ENCODE data around the gene REXO1.

REXO1 gene

DNA sequence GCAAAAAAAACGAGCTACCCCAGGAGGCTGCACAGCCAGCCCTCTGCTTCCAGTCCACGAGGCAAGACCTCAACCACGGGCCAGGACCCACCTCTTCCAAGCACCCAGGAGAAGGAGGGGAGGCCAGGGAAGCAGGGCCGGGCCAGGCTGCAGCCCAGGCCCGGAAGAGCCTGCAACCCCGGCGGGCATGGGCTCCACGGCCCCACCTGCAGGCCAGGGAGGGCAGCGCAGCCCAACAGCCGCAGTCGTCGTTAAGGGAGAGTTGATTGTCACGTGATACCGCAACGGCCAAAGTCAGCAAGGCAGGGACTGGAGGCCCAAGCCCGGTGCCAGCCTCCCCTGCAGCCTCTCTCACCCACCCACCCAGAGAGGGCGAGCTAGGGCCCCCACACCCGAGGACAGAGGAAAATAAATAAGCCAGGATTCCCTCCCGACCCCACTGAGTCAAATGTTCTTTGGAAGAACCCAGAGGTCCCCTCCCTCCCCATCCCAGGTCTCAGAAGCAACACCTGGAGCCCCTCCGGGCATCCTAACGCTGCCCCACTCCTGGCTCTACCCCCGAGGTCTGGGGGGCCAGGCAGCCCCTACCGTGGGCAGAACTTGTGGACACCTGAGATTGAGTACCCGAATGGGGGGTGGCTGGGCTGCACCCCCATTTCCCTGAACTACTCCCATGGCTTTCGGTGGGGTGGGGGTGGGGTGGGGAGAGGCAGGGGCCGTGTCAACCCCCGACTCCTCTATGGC, 5.2 kb upstream of the REXO1 start (continued):
- TF ChIP-seq ZNF596 (tag by site-specific recombination; IDR thresholded peaks at IDR 0.05), result no peak
- no peak; the same call in 1 of the 2 replicates for TF ChIP-seq BCL11B (tag by site-specific recombination; IDR thresholded peaks at IDR 0.05; ENCODE audit: low read depth)
- TF ChIP-seq, protein P1, sequence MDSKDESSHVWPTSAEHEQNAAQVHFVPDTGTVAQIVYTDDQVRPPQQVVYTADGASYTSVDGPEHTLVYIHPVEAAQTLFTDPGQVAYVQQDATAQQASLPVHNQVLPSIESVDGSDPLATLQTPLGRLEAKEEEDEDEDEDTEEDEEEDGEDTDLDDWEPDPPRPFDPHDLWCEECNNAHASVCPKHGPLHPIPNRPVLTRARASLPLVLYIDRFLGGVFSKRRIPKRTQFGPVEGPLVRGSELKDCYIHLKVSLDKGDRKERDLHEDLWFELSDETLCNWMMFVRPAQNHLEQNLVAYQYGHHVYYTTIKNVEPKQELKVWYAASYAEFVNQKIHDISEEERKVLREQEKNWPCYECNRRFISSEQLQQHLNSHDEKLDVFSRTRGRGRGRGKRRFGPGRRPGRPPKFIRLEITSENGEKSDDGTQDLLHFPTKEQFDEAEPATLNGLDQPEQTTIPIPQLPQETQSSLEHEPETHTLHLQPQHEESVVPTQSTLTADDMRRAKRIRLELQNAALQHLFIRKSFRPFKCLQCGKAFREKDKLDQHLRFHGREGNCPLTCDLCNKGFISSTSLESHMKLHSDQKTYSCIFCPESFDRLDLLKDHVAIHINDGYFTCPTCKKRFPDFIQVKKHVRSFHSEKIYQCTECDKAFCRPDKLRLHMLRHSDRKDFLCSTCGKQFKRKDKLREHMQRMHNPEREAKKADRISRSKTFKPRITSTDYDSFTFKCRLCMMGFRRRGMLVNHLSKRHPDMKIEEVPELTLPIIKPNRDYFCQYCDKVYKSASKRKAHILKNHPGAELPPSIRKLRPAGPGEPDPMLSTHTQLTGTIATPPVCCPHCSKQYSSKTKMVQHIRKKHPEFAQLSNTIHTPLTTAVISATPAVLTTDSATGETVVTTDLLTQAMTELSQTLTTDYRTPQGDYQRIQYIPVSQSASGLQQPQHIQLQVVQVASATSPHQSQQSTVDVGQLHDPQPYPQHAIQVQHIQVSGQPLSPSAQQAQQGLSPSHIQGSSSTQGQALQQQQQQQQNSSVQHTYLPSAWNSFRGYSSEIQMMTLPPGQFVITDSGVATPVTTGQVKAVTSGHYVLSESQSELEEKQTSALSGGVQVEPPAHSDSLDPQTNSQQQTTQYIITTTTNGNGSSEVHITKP (tag by site-specific recombination; IDR thresholded peaks at IDR 0.05), result peak; percentile 52
- TF ChIP-seq ZNF549 (tag by site-specific recombination; IDR thresholded peaks at IDR 0.05), result no peak
- TF ChIP-seq ZNF701 (tag by site-specific recombination; IDR thresholded peaks at IDR 0.05), result no peak
- 0 out of 2 replicates have a peak, but pooled peaks have one; percentile 7 for TF ChIP-seq FEZF1 (tag by site-specific recombination; IDR thresholded peaks at IDR 0.05)
- TF ChIP-seq ZNF2 (tag by site-specific recombination; IDR thresholded peaks at IDR 0.05), result 0 out of 2 replicates have a peak, but pooled peaks have one; percentile 38
- TF ChIP-seq ZNF174 (tag by site-specific recombination; IDR thresholded peaks at IDR 0.05), result no peak
- TF ChIP-seq GLIS2 (tag by site-specific recombination; IDR thresholded peaks at IDR 0.05), result no peak
- no peak for TF ChIP-seq ZNF184 (tag by site-specific recombination; IDR thresholded peaks at IDR 0.05)
- TF ChIP-seq, protein P2, sequence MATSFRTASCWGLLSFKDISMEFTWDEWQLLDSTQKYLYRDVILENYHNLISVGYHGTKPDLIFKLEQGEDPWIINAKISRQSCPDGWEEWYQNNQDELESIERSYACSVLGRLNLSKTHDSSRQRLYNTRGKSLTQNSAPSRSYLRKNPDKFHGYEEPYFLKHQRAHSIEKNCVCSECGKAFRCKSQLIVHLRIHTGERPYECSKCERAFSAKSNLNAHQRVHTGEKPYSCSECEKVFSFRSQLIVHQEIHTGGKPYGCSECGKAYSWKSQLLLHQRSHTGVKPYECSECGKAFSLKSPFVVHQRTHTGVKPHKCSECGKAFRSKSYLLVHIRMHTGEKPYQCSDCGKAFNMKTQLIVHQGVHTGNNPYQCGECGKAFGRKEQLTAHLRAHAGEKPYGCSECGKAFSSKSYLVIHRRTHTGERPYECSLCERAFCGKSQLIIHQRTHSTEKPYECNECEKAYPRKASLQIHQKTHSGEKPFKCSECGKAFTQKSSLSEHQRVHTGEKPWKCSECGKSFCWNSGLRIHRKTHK (tag by site-specific recombination; IDR thresholded peaks at IDR 0.05), result no peak
- no peak for TF ChIP-seq ZNF433 (tag by site-specific recombination; IDR thresholded peaks at IDR 0.05; ENCODE audit: low read depth)
- TF ChIP-seq, protein P3, sequence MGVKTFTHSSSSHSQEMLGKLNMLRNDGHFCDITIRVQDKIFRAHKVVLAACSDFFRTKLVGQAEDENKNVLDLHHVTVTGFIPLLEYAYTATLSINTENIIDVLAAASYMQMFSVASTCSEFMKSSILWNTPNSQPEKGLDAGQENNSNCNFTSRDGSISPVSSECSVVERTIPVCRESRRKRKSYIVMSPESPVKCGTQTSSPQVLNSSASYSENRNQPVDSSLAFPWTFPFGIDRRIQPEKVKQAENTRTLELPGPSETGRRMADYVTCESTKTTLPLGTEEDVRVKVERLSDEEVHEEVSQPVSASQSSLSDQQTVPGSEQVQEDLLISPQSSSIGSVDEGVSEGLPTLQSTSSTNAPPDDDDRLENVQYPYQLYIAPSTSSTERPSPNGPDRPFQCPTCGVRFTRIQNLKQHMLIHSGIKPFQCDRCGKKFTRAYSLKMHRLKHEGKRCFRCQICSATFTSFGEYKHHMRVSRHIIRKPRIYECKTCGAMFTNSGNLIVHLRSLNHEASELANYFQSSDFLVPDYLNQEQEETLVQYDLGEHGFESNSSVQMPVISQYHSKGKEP (tag by site-specific recombination; IDR thresholded peaks at IDR 0.05), result peak; percentile 63
- TF ChIP-seq, protein P4, sequence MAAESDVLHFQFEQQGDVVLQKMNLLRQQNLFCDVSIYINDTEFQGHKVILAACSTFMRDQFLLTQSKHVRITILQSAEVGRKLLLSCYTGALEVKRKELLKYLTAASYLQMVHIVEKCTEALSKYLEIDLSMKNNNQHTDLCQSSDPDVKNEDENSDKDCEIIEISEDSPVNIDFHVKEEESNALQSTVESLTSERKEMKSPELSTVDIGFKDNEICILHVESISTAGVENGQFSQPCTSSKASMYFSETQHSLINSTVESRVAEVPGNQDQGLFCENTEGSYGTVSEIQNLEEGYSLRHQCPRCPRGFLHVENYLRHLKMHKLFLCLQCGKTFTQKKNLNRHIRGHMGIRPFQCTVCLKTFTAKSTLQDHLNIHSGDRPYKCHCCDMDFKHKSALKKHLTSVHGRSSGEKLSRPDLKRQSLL (tag by site-specific recombination; IDR thresholded peaks at IDR 0.05), result no peak
- TF ChIP-seq, protein P5, sequence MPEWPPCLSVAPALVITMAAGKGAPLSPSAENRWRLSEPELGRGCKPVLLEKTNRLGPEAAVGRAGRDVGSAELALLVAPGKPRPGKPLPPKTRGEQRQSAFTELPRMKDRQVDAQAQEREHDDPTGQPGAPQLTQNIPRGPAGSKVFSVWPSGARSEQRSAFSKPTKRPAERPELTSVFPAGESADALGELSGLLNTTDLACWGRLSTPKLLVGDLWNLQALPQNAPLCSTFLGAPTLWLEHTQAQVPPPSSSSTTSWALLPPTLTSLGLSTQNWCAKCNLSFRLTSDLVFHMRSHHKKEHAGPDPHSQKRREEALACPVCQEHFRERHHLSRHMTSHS (tag by site-specific recombination; IDR thresholded peaks at IDR 0.05), result no peak
- TF ChIP-seq EGR2 (tag by site-specific recombination; IDR thresholded peaks at IDR 0.05; ENCODE audit: low read depth), result no peak
- TF ChIP-seq ZFHX2 (tag by site-specific recombination; conservative IDR thresholded peaks at IDR 0.05), result peak; percentile 30; the same call in 1 of the 2 replicates
- TF ChIP-seq, protein P6, sequence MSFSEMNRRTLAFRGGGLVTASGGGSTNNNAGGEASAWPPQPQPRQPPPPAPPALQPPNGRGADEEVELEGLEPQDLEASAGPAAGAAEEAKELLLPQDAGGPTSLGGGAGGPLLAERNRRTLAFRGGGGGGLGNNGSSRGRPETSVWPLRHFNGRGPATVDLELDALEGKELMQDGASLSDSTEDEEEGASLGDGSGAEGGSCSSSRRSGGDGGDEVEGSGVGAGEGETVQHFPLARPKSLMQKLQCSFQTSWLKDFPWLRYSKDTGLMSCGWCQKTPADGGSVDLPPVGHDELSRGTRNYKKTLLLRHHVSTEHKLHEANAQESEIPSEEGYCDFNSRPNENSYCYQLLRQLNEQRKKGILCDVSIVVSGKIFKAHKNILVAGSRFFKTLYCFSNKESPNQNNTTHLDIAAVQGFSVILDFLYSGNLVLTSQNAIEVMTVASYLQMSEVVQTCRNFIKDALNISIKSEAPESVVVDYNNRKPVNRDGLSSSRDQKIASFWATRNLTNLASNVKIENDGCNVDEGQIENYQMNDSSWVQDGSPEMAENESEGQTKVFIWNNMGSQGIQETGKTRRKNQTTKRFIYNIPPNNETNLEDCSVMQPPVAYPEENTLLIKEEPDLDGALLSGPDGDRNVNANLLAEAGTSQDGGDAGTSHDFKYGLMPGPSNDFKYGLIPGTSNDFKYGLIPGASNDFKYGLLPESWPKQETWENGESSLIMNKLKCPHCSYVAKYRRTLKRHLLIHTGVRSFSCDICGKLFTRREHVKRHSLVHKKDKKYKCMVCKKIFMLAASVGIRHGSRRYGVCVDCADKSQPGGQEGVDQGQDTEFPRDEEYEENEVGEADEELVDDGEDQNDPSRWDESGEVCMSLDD (tag by site-specific recombination; IDR thresholded peaks at IDR 0.05), result peak; percentile 22; the same call in 1 of the 2 replicates
- no peak for TF ChIP-seq RBAK (tag by site-specific recombination; IDR thresholded peaks at IDR 0.05)
- TF ChIP-seq, protein P7, sequence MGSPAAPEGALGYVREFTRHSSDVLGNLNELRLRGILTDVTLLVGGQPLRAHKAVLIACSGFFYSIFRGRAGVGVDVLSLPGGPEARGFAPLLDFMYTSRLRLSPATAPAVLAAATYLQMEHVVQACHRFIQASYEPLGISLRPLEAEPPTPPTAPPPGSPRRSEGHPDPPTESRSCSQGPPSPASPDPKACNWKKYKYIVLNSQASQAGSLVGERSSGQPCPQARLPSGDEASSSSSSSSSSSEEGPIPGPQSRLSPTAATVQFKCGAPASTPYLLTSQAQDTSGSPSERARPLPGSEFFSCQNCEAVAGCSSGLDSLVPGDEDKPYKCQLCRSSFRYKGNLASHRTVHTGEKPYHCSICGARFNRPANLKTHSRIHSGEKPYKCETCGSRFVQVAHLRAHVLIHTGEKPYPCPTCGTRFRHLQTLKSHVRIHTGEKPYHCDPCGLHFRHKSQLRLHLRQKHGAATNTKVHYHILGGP (tag by site-specific recombination; IDR thresholded peaks at IDR 0.05), result no peak
- TF ChIP-seq, protein P8, sequence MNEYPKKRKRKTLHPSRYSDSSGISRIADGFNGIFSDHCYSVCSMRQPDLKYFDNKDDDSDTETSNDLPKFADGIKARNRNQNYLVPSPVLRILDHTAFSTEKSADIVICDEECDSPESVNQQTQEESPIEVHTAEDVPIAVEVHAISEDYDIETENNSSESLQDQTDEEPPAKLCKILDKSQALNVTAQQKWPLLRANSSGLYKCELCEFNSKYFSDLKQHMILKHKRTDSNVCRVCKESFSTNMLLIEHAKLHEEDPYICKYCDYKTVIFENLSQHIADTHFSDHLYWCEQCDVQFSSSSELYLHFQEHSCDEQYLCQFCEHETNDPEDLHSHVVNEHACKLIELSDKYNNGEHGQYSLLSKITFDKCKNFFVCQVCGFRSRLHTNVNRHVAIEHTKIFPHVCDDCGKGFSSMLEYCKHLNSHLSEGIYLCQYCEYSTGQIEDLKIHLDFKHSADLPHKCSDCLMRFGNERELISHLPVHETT (tag by site-specific recombination; IDR thresholded peaks at IDR 0.05), result no peak; the same call in 1 of the 2 replicates
- TF ChIP-seq ZNF37A (tag by site-specific recombination; IDR thresholded peaks at IDR 0.05), result no peak
- no peak for TF ChIP-seq ZNF585B (tag by site-specific recombination; IDR thresholded peaks at IDR 0.05)
- TF ChIP-seq ZNF677 (tag by site-specific recombination; IDR thresholded peaks at IDR 0.05), result no peak
- no peak for TF ChIP-seq ZNF654 (tag by site-specific recombination; IDR thresholded peaks at IDR 0.05; ENCODE audit: low read depth)

Data from HEK293 (cell line).